CD4-positive, alpha-beta T cell (primary cell): ENCODE measurements around the gene TES. TPM values are rescaled to one million over a fixed set of nuclear protein-coding genes. Genes with fewer than 3 reads are reported as not detected.

Experiments used
- ATAC-seq: fragments of 200-7000 bp; cut with Tn5 transposase; one replicate; pipeline ENCODE4 v1.10.0; 2022; ENCODE audit warnings: mild to moderate bottlenecking; ENCODE audit not compliant: poor library complexity
- CTCF ChIA-PET: fragments of 350-600 bp; sonication (Branson Sonifier 250); formaldehyde crosslinking; loops from one replicate; lab custom pipeline; 2021; ENCODE audit warnings: antibody characterized with exemption, inconsistent platforms; lab: Charles Lee
- POLR2A ChIA-PET: fragments of 350-600 bp; sonication (Branson Sonifier 250); formaldehyde crosslinking; loops from one replicate; lab custom pipeline; 2021; ENCODE audit warnings: antibody characterized with exemption, inconsistent platforms; lab: Charles Lee
- DNase-seq, 14 experiments: peaks; one replicate each; pipeline ENCODE4 v3.0.0-alpha.2; 2013 to 2020; ENCODE audit warnings: mixed read lengths in 2 of 14
- H3K27ac ChIP-seq, 2 donors: one replicate each; pipeline versions ENCODE4 v1.5.1 to v1.7.0; 2013; ENCODE audit warnings: low read length in 2 of 2, low read depth in 1 of 2, mild to moderate bottlenecking in 1 of 2
- H3K27me3 ChIP-seq, 2 experiments: 1 replicate in 1 of 2; 2 replicates in 1 of 2; pipeline versions ENCODE4 v1.6.1 to v1.7.0; 2013; ENCODE audit warnings: low read length in 2 of 2, control low read depth in 1 of 2, mild to moderate bottlenecking in 1 of 2, moderate library complexity in 1 of 2; ENCODE audit not compliant: insufficient read depth in 2 of 2, control insufficient read depth in 1 of 2
- H3K36me3 ChIP-seq: one replicate; pipeline ENCODE4 v1.6.1; 2013; ENCODE audit warnings: low read length, control low read depth; ENCODE audit not compliant: insufficient read depth
- H3K4me1 ChIP-seq: one replicate; pipeline ENCODE4 v1.6.1; 2013; ENCODE audit warnings: low read length, control low read depth; ENCODE audit not compliant: insufficient read depth
- H3K4me3 ChIP-seq: one replicate; pipeline ENCODE4 v1.5.1; 2013; ENCODE audit warnings: mild to moderate bottlenecking, low read length, moderate library complexity
- H3K9me3 ChIP-seq, 2 experiments: 1 replicate in 1 of 2; 2 replicates in 1 of 2; pipeline versions ENCODE4 v1.6.1 to v1.7.0; 2013; ENCODE audit warnings: low read length in 2 of 2, mild to moderate bottlenecking in 2 of 2, control low read depth in 1 of 2, moderate library complexity in 1 of 2; ENCODE audit not compliant: control insufficient read depth in 1 of 2, insufficient read depth in 1 of 2
- H3K27ac Mint-ChIP-seq: one replicate; pipeline ENCODE4 v1.8.0; 2020; ENCODE audit warnings: mixed read lengths
- H3K27me3 Mint-ChIP-seq: one replicate; pipeline ENCODE4 v1.8.0; 2021; ENCODE audit warnings: mixed read lengths
- H3K36me3 Mint-ChIP-seq: one replicate; pipeline ENCODE4 v1.8.0; 2021; ENCODE audit warnings: low read depth, mixed read lengths
- H3K4me1 Mint-ChIP-seq: one replicate; pipeline ENCODE4 v1.8.0; 2021; ENCODE audit warnings: low read depth, mixed read lengths
- H3K4me3 Mint-ChIP-seq: one replicate; pipeline ENCODE4 v1.8.0; 2020; ENCODE audit warnings: mild to moderate bottlenecking, mixed read lengths
- H3K9me3 Mint-ChIP-seq: one replicate; pipeline ENCODE4 v1.8.0; 2020; ENCODE audit warnings: mixed read lengths
- intact Hi-C, 2 experiments: fragments of 100-400 bp; cut with DNase I in 1 of 2; cut with micrococcal nuclease in 1 of 2; formaldehyde crosslinking; loops; one replicate each; pipeline versions ENCODE4 v1.15.1 to v1.9.0; 2023 to 2025; cut with DNase I, micrococcal nuclease
- polyA plus RNA-seq, 2 donors: library from polyadenylated mRNA; unstranded; fragments of 120-200 nt; gene quantifications; one replicate each; pipeline ENCODE4 v1.2.1, GENCODE V29; 2013
- total RNA-seq, 174 experiments: library from RNA in 2 of 174; stranded (reverse) in 2 of 174; gene quantifications; one replicate each; pipeline ENCODE4 v1.2.3 and lab custom pipeline; 2021 to 2026
- TF ChIP-seq, protein P1 (sequence below): fragments of 200-600 bp; IDR thresholded peaks from one replicate; pipeline ENCODE4 v1.8.0; 2022; ENCODE audit warnings: antibody characterized with exemption, mild to moderate bottlenecking

TES gene, protein sequence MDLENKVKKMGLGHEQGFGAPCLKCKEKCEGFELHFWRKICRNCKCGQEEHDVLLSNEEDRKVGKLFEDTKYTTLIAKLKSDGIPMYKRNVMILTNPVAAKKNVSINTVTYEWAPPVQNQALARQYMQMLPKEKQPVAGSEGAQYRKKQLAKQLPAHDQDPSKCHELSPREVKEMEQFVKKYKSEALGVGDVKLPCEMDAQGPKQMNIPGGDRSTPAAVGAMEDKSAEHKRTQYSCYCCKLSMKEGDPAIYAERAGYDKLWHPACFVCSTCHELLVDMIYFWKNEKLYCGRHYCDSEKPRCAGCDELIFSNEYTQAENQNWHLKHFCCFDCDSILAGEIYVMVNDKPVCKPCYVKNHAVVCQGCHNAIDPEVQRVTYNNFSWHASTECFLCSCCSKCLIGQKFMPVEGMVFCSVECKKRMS
- 100 to 1,000 TPM; 114 to 120 TPM for total RNA-seq
- 116 TPM for polyA plus RNA-seq (2013, experiment 1 of 2)
- 132 TPM for polyA plus RNA-seq (2013, experiment 2 of 2)
- total RNA-seq (lab: John Stamatoyannopoulos, UW), result 77.1 to 355 (median 150) reads per million in 172 experiments

- Histone ChIP-seq H3K4me1 (peaks cover 17% of the 10 kb centered on the region), H3K27me3 (no peaks in the 10 kb centered on the region), H3K4me3 (peak within 1 kb of the TSS; percentile 62), H3K27ac (peak within 1 kb of the TSS; percentile 79 to 93), H3K36me3 (no peaks in the 10 kb centered on the region), H3K9me3 (no peaks in the 10 kb centered on the region)
- peaks cover 24% of the 10 kb centered on the region for H3K36me3 Mint-ChIP-seq
- DNase-seq, result peak; percentile 24 to 82 (median 54)
- H3K27ac Mint-ChIP-seq, result peak within 1 kb of the TSS; percentile 99
- peaks cover 5% of the 10 kb centered on the region for H3K9me3 Mint-ChIP-seq
- no peaks in the 10 kb centered on the region for H3K27me3 Mint-ChIP-seq
- ChIA-PET CTCF (interaction anchor here (0.9 to 4.5 kb wide), 9 partner anchors 9 to 48 kb away, joined by 3 to 34 read pairs (median 5); no protein-coding TSS in a partner anchor), POLR2A (interaction anchor here (0.7 to 6.3 kb wide), 17 partner anchors 10 to 800 kb away, joined by 3 to 117 read pairs (median 7); partner anchors contain the start of gene CAPZA2)
- ATAC-seq, result peak; percentile 10
- H3K4me3 Mint-ChIP-seq, result peak within 1 kb of the TSS; percentile 98
- TF ChIP-seq, protein P1, sequence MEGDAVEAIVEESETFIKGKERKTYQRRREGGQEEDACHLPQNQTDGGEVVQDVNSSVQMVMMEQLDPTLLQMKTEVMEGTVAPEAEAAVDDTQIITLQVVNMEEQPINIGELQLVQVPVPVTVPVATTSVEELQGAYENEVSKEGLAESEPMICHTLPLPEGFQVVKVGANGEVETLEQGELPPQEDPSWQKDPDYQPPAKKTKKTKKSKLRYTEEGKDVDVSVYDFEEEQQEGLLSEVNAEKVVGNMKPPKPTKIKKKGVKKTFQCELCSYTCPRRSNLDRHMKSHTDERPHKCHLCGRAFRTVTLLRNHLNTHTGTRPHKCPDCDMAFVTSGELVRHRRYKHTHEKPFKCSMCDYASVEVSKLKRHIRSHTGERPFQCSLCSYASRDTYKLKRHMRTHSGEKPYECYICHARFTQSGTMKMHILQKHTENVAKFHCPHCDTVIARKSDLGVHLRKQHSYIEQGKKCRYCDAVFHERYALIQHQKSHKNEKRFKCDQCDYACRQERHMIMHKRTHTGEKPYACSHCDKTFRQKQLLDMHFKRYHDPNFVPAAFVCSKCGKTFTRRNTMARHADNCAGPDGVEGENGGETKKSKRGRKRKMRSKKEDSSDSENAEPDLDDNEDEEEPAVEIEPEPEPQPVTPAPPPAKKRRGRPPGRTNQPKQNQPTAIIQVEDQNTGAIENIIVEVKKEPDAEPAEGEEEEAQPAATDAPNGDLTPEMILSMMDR, result no peak
- intact Hi-C loops, result loop anchor here (1.0 to 10.0 kb wide), 4 partner anchors 14 to 1974 kb away; partner anchors contain the start of gene LSM8 (in 1 of the 2)
- H3K4me1 Mint-ChIP-seq, result peaks cover 56% of the 10 kb centered on the region
These were observed at the start of gene TES for GRCh38 chr7:116210345-116211005. TSS of gene TES (plus strand) at chr7:116210539. CDS start at chr7:116210708, 169 bp downstream.

DNA sequence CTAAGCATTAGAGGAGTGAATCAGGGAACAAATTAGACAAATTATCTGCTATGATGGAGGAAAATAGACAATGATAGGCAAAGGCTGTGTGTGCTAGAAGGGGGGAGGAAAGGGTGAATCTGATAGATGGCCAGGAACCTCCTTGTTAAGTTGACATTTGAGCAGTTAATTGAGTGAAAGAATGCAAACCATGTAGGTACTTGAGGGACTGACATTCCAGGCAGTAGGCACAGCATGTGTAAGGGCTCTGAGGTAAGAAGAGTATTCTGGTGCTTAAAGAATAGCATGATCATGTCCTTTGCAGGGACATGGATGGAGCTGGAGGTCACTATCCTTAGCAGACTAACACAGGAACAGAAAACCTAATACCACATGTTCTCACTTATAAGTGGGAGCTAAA is 48.6 kb upstream of the TES start:
- H3K9me3 ChIP-seq, result no peaks in the 10 kb centered on the region
- H3K27ac Mint-ChIP-seq, result no peak overlapping the region
- no peak overlapping the region for H3K4me3 Mint-ChIP-seq
- H3K27me3 ChIP-seq, result peaks cover 6 to 17% of the 10 kb centered on the region in 2 experiments
- peaks cover 29% of the 10 kb centered on the region for H3K27me3 Mint-ChIP-seq
- no peak overlapping the region for H3K27ac ChIP-seq
- H3K4me1 Mint-ChIP-seq, result peaks cover 2% of the 10 kb centered on the region
- POLR2A ChIA-PET, result no interaction called here
- H3K4me1 ChIP-seq, result no peaks in the 10 kb centered on the region
- intact Hi-C loops, result no loop called here
- TF ChIP-seq, protein P1, result no peak
- CTCF ChIA-PET, result no interaction called here
- DNase-seq, result no peak
- no peaks in the 10 kb centered on the region for H3K9me3 Mint-ChIP-seq
- no peaks in the 10 kb centered on the region for H3K36me3 Mint-ChIP-seq
- no peak for ATAC-seq
- H3K4me3 ChIP-seq, result no peak overlapping the region
- H3K36me3 ChIP-seq, result no peaks in the 10 kb centered on the region

DNA sequence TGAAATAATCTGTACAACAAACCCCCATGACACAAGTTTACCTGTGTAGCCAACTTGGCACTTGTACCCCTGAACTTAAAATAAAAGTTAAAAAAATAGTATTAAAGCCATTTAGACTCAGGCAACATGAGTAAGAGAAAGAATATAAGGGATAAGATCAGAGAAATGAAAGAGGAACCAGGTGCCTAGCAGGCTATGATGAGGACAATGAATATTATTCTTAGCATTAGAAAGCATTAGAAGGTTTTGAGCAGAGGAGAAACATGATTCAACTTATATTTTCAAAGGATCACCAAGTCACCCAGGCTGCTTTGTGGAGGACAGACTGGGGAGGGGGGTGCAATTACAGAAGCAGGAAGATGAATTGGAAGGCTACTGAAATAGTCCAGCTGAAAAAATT is 48.1 kb upstream of the TES start:
- H3K36me3 Mint-ChIP-seq, result no peaks in the 10 kb centered on the region
- ATAC-seq, result no peak
- POLR2A ChIA-PET, result no interaction called here

More for the DNA sequence above, 48.1 kb upstream of the TES start:
- Histone ChIP-seq H3K4me3 (no peak overlapping the region), H3K36me3 (no peaks in the 10 kb centered on the region), H3K9me3 (no peaks in the 10 kb centered on the region), H3K4me1 (peaks cover 4% of the 10 kb centered on the region), H3K27ac (no peak overlapping the region), H3K27me3 (peaks cover 6 to 17% of the 10 kb centered on the region in 2 experiments)
- DNase-seq, result no peak
- TF ChIP-seq, protein P1, result no peak
- Mint-ChIP-seq H3K4me1 (peaks cover 7% of the 10 kb centered on the region), H3K27ac (no peak overlapping the region), H3K27me3 (peaks cover 28% of the 10 kb centered on the region), H3K4me3 (no peak overlapping the region), H3K9me3 (no peaks in the 10 kb centered on the region)
- intact Hi-C loops, result no loop called here
- CTCF ChIA-PET, result no interaction called here
